HL-60 (cell line): ENCODE data around the gene RIPOR2.

Source experiments
- DNase-seq, 2 experiments: peaks; one replicate each; pipeline ENCODE4 v3.0.0-alpha.2; 2010 to 2020; ENCODE audit warnings: low read depth in 1 of 2, low spot score in 1 of 2
- H3K27ac ChIP-seq: fragments of 250-450 bp; sonication (Bioruptor Pico); replicated peaks from 2 replicates; pipeline ENCODE4 v1.5.1; 2020; ENCODE audit warnings: mild to moderate bottlenecking, moderate library complexity
- H3K27me3 ChIP-seq: fragments of 250-450 bp; sonication (Bioruptor Pico); 2 replicates; pipeline ENCODE4 v1.5.1; 2021; ENCODE audit warnings: mild to moderate bottlenecking, moderate library complexity; ENCODE audit not compliant: insufficient read depth, poor library complexity, severe bottlenecking
- H3K4me3 ChIP-seq: replicated peaks from 2 replicates; pipeline ENCODE4 v1.5.1; 2011; ENCODE audit warnings: mild to moderate bottlenecking, control low read depth, low read length; ENCODE audit not compliant: insufficient read depth
- CTCF ChIP-seq: IDR thresholded peaks from one replicate; pipeline ENCODE4 v1.5.1; 2011; ENCODE audit warnings: low read length, control low read depth, inconsistent platforms; ENCODE audit not compliant: insufficient read depth
- GABPA ChIP-seq: IDR thresholded peaks from 2 replicates; pipeline ENCODE4 v1.6.1; 2012; ENCODE audit warnings: low read depth
- POLR2AphosphoS5 ChIP-seq: IDR thresholded peaks from 2 replicates; pipeline ENCODE4 v1.6.1; 2012; ENCODE audit warnings: low read depth
- REST ChIP-seq: IDR thresholded peaks from 2 replicates; pipeline ENCODE4 v1.6.1; 2012; ENCODE audit warnings: low read depth; ENCODE audit not compliant: insufficient replicate concordance
- SPI1 ChIP-seq: IDR thresholded peaks from 2 replicates; pipeline ENCODE4 v1.6.1; 2012; ENCODE audit warnings: low read depth, mild to moderate bottlenecking, borderline replicate concordance

Gene RIPOR2

GRCh38 chr6:24947636-24948035, 11.9 kb upstream of the RIPOR2 start:
- no peak overlapping the region for H3K27ac ChIP-seq
- H3K4me3 ChIP-seq, result no peak overlapping the region
- no peaks in the 10 kb centered on the region for H3K27me3 ChIP-seq
- no peak for DNase-seq
- TF ChIP-seq CTCF (no peak), REST (no peak), POLR2AphosphoS5 (no peak), SPI1 (no peak), GABPA (no peak)

GRCh38 chr6:24945054-24945453, 9.3 kb upstream of the RIPOR2 start:
- no peak for DNase-seq
- Histone ChIP-seq H3K4me3 (no peak overlapping the region), H3K27ac (no peak overlapping the region), H3K27me3 (no peaks in the 10 kb centered on the region)
- no peak for TF ChIP-seq GABPA
- no peak for TF ChIP-seq SPI1
- TF ChIP-seq REST, result no peak
- no peak for TF ChIP-seq CTCF
- no peak for TF ChIP-seq POLR2AphosphoS5

- H3K27ac ChIP-seq, result no peak overlapping the region
- TF ChIP-seq GABPA, result no peak
- TF ChIP-seq SPI1, result no peak
- TF ChIP-seq CTCF, result no peak
- TF ChIP-seq POLR2AphosphoS5, result no peak
- no peak for TF ChIP-seq REST
- no peaks in the 10 kb centered on the region for H3K27me3 ChIP-seq
- no peak for DNase-seq
- H3K4me3 ChIP-seq, result no peak overlapping the region
These were observed 8.0 kb upstream of the RIPOR2 start for GRCh38 chr6:24943774-24944173.
